CD14-positive monocyte (primary cell): ENCODE data around the gene C15orf61. TPM values are rescaled to one million over a fixed set of nuclear protein-coding genes. Genes with fewer than 3 reads are reported as not detected.

ENCODE experiments used
- DNase-seq, 3 donors: peaks; one replicate each; pipeline ENCODE4 v3.0.0-alpha.2; 2011 to 2022
- H2AFZ ChIP-seq: 2 replicates; pipeline ENCODE4 v1.6.0; 2012; ENCODE audit warnings: mild to moderate bottlenecking, low read depth, low read length, inconsistent platforms; ENCODE audit not compliant: insufficient read depth, poor library complexity, severe bottlenecking
- H3K27ac ChIP-seq, 2 donors: 1 replicate in 1 of 2; 2 replicates in 1 of 2; pipeline ENCODE4 v1.5.1; 2012 to 2013; ENCODE audit warnings: low read length in 2 of 2, control low read depth in 1 of 2, inconsistent platforms in 1 of 2, low read depth in 1 of 2, mild to moderate bottlenecking in 1 of 2
- H3K27me3 ChIP-seq, 2 donors: one replicate each; pipeline versions ENCODE4 v1.6.0 to v1.6.1; 2011 to 2013; ENCODE audit warnings: low read length in 2 of 2; ENCODE audit not compliant: control insufficient read depth in 2 of 2, insufficient read depth in 2 of 2
- H3K36me3 ChIP-seq, 2 donors: replicated peaks in 1 of 2; 1 replicate in 1 of 2; 2 replicates in 1 of 2; pipeline versions ENCODE4 v1.5.1 to v1.6.1; 2012 to 2013; ENCODE audit warnings: low read length in 2 of 2, control low read depth in 1 of 2, inconsistent platforms in 1 of 2, mild to moderate bottlenecking in 1 of 2; ENCODE audit not compliant: insufficient read depth in 2 of 2, control insufficient read depth in 1 of 2
- H3K4me1 ChIP-seq, 2 donors: 1 replicate in 1 of 2; 2 replicates in 1 of 2; pipeline versions ENCODE4 v1.5.1 to v1.6.1; 2012 to 2013; ENCODE audit warnings: low read length in 2 of 2, control low read depth in 1 of 2, inconsistent platforms in 1 of 2, mild to moderate bottlenecking in 1 of 2, moderate library complexity in 1 of 2; ENCODE audit not compliant: insufficient read depth in 2 of 2, control insufficient read depth in 1 of 2
- H3K4me2 ChIP-seq: replicated peaks from 2 replicates; pipeline ENCODE3; 2012; ENCODE audit warnings: low read length, moderate library complexity, mild to moderate bottlenecking; ENCODE audit not compliant: poor library complexity, severe bottlenecking; ENCODE audit errors: extremely low read depth
- H3K4me3 ChIP-seq, 3 experiments: fragments of 200-600 bp in 1 of 3; sonication (generic) in 1 of 3; replicated peaks in 1 of 3; 1 replicate in 2 of 3; 2 replicates in 1 of 3; pipeline ENCODE4 v1.5.1; 2011 to 2013; ENCODE audit warnings: low read length in 3 of 3, mild to moderate bottlenecking in 3 of 3, control low read depth in 2 of 3, low read depth in 2 of 3, inconsistent platforms in 1 of 3, moderate library complexity in 1 of 3
- H3K79me2 ChIP-seq: 2 replicates; pipeline ENCODE4 v1.6.0; 2012; ENCODE audit warnings: mild to moderate bottlenecking, control low read depth, inconsistent platforms, low read length, moderate library complexity; ENCODE audit not compliant: insufficient read depth
- H3K9ac ChIP-seq: 2 replicates; pipeline ENCODE4 v1.6.0; 2017; ENCODE audit warnings: low read length, mild to moderate bottlenecking; ENCODE audit not compliant: insufficient read depth, poor library complexity, severe bottlenecking
- H3K9me3 ChIP-seq, 2 donors: replicated peaks in 1 of 2; 1 replicate in 1 of 2; 2 replicates in 1 of 2; pipeline versions ENCODE4 v1.5.1 to v1.6.1; 2012 to 2013; ENCODE audit warnings: low read length in 2 of 2, control low read depth in 1 of 2; ENCODE audit not compliant: control insufficient read depth in 1 of 2, insufficient read depth in 1 of 2
- H4K20me1 ChIP-seq: 2 replicates; pipeline ENCODE4 v1.6.0; 2012; ENCODE audit warnings: mild to moderate bottlenecking, low read length, control low read depth, moderate library complexity; ENCODE audit not compliant: insufficient read depth
- H3K27ac Mint-ChIP-seq, 7 donors: one replicate each; pipeline ENCODE4 v1.8.0; 2020; ENCODE audit warnings: mild to moderate bottlenecking in 7 of 7, mixed read lengths in 7 of 7, moderate library complexity in 6 of 7, inconsistent platforms in 2 of 7
- H3K27me3 Mint-ChIP-seq, 3 donors: one replicate each; pipeline ENCODE4 v1.8.0; 2021 to 2022; ENCODE audit warnings: low read depth in 3 of 3, mild to moderate bottlenecking in 3 of 3, mixed read lengths in 3 of 3, moderate library complexity in 3 of 3, inconsistent platforms in 1 of 3
- H3K36me3 Mint-ChIP-seq, 2 donors: one replicate each; pipeline ENCODE4 v1.8.0; 2020; ENCODE audit warnings: mixed read lengths in 2 of 2, inconsistent platforms in 1 of 2, mild to moderate bottlenecking in 1 of 2
- H3K4me1 Mint-ChIP-seq: one replicate; pipeline ENCODE4 v1.8.0; 2020; ENCODE audit warnings: mild to moderate bottlenecking, mixed read lengths
- H3K4me3 Mint-ChIP-seq, 2 donors: one replicate each; pipeline ENCODE4 v1.8.0; 2020; ENCODE audit warnings: mild to moderate bottlenecking in 2 of 2, mixed read lengths in 2 of 2, moderate library complexity in 1 of 2
- H3K9me3 Mint-ChIP-seq, 7 donors: one replicate each; pipeline ENCODE4 v1.8.0; 2020 to 2022; ENCODE audit warnings: mixed read lengths in 7 of 7, mild to moderate bottlenecking in 6 of 7, moderate library complexity in 6 of 7, inconsistent platforms in 2 of 7
- WGBS: methylation state at CpG from one replicate; pipeline ENCODE4 v1.1.5; 2013; ENCODE audit warnings: missing lambda C conversion rate; ENCODE audit not compliant: insufficient coverage; 5-methylcytosine and 5-hydroxymethylcytosine counted together
- intact Hi-C, 2 donors: fragments of 100-400 bp; cut with micrococcal nuclease; formaldehyde crosslinking; loops; one replicate each; pipeline versions ENCODE4 v1.15.0 to v1.15.1; 2023
- polyA plus RNA-seq, 3 donors: library from polyadenylated mRNA; depleted of rRNA in 1 of 3; unstranded in 2 of 3; stranded (reverse) in 1 of 3; fragments of 300-500 nt in 2 of 3; fragments of >200 nt in 1 of 3; fragmentation: Illumina TruSeq in 2 of 3; gene quantifications; 1 replicate in 2 of 3; 2 replicates in 1 of 3; pipeline ENCODE4 v1.2.3, GENCODE V29; 2012 to 2021
- TF ChIP-seq, protein P1 (sequence below): fragments of 200-600 bp; IDR thresholded peaks from one replicate; pipeline ENCODE4 v1.8.0; 2022; ENCODE audit warnings: antibody characterized with exemption, mild to moderate bottlenecking

C15orf61 gene
- polyA plus RNA-seq, 3 donors: 3.2 to 3.9 (median 3.6) TPM

GRCh38 chr15:67564021-67564967, 43.4 kb downstream of the C15orf61 start:
- H3K4me1 ChIP-seq: no peaks in the 10 kb centered on the region
- Mint-ChIP-seq H3K9me3 (peaks cover 0 to 1% (median 0%) of the 10 kb centered on the region in 7 donors), H3K4me1 (peaks cover 3% of the 10 kb centered on the region), H3K27me3 (no peaks in the 10 kb centered on the region), H3K27ac (no peak overlapping the region), H3K36me3 (peaks cover 44 to 64% of the 10 kb centered on the region in 2 donors), H3K4me3 (no peak overlapping the region)
- H3K9ac ChIP-seq: no peak overlapping the region
- H3K4me2 ChIP-seq: no peak overlapping the region
- intact Hi-C loops: no loop called here
- no peaks in the 10 kb centered on the region for H4K20me1 ChIP-seq
- peaks cover 21 to 53% of the 10 kb centered on the region in 2 donors for H3K36me3 ChIP-seq
- H3K27ac ChIP-seq: no peak overlapping the region
- no peaks in the 10 kb centered on the region for H3K79me2 ChIP-seq
- DNase-seq: no peak
- H3K27me3 ChIP-seq: no peaks in the 10 kb centered on the region
- no peak overlapping the region for H3K4me3 ChIP-seq
- TF ChIP-seq, protein P1, sequence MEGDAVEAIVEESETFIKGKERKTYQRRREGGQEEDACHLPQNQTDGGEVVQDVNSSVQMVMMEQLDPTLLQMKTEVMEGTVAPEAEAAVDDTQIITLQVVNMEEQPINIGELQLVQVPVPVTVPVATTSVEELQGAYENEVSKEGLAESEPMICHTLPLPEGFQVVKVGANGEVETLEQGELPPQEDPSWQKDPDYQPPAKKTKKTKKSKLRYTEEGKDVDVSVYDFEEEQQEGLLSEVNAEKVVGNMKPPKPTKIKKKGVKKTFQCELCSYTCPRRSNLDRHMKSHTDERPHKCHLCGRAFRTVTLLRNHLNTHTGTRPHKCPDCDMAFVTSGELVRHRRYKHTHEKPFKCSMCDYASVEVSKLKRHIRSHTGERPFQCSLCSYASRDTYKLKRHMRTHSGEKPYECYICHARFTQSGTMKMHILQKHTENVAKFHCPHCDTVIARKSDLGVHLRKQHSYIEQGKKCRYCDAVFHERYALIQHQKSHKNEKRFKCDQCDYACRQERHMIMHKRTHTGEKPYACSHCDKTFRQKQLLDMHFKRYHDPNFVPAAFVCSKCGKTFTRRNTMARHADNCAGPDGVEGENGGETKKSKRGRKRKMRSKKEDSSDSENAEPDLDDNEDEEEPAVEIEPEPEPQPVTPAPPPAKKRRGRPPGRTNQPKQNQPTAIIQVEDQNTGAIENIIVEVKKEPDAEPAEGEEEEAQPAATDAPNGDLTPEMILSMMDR: no peak
- no peak overlapping the region for H2AFZ ChIP-seq
- no CpG with 5 or more reads among the region's 2 CpGs for WGBS
- no peaks in the 10 kb centered on the region for H3K9me3 ChIP-seq

- Histone ChIP-seq H3K4me1 (no peaks in the 10 kb centered on the region), H3K9me3 (no peaks in the 10 kb centered on the region), H3K36me3 (peaks cover 17 to 55% of the 10 kb centered on the region in 2 donors), H2AFZ (no peak overlapping the region), H3K27me3 (no peaks in the 10 kb centered on the region), H4K20me1 (no peaks in the 10 kb centered on the region), H3K4me3 (no peak overlapping the region), H3K27ac (no peak overlapping the region), H3K9ac (no peak overlapping the region), H3K79me2 (no peaks in the 10 kb centered on the region), H3K4me2 (no peak overlapping the region)
- TF ChIP-seq, protein P1: no peak
- Mint-ChIP-seq H3K27me3 (no peaks in the 10 kb centered on the region), H3K4me3 (no peak overlapping the region), H3K36me3 (peaks cover 42 to 62% of the 10 kb centered on the region in 2 donors), H3K4me1 (peaks cover 3% of the 10 kb centered on the region), H3K9me3 (peaks cover 0 to 1% (median 0%) of the 10 kb centered on the region in 7 donors), H3K27ac (no peak overlapping the region)
- no CpG with 5 or more reads among the region's 3 CpGs for WGBS
- intact Hi-C loops: no loop called here
- DNase-seq: no peak
These were observed 44.0 kb downstream of the C15orf61 start for GRCh38 chr15:67564968-67565345.
